SK-N-MC (cell line): ENCODE results near the gene CAPN8.

Experiments used
- DNase-seq: peaks from one replicate; pipeline ENCODE4 v3.0.0-alpha.2; 2011; ENCODE audit warnings: low read depth, low spot score
- H3K27ac ChIP-seq: fragments of 200-600 bp; sonication (generic); 2 replicates; pipeline ENCODE4 v1.5.1; 2016; ENCODE audit warnings: mixed run types
- H3K36me3 ChIP-seq: fragments of 200-600 bp; sonication (generic); 2 replicates; pipeline ENCODE4 v1.6.1; 2017; ENCODE audit warnings: antibody characterized with exemption, low read length, mixed read lengths; ENCODE audit not compliant: insufficient read depth
- H3K4me3 ChIP-seq: fragments of 200-600 bp; sonication (generic); 2 replicates; pipeline ENCODE4 v1.5.1; 2016
- H3K9ac ChIP-seq: fragments of 200-600 bp; sonication (generic); 2 replicates; pipeline ENCODE4 v1.8.0; 2017; ENCODE audit warnings: mixed run types, mixed read lengths; ENCODE audit not compliant: insufficient read length
- H3K9me3 ChIP-seq: fragments of 200-600 bp; sonication (generic); 2 replicates; pipeline ENCODE4 v1.6.1; 2017; ENCODE audit warnings: low read depth, mild to moderate bottlenecking, antibody characterized with exemption, low read length, moderate library complexity, mixed read lengths
- EZH2 ChIP-seq: fragments of 200-600 bp; sonication (generic); IDR thresholded peaks from one replicate; pipeline ENCODE4 v1.6.1; 2017; ENCODE audit warnings: antibody characterized with exemption
- FOXP2 ChIP-seq: optimal IDR thresholded peaks from 2 replicates; pipeline ENCODE3; 2011; ENCODE audit warnings: mild to moderate bottlenecking, moderate library complexity; ENCODE audit not compliant: insufficient read depth; ENCODE audit errors: extremely low read length, control extremely low read depth
- POLR2AphosphoS5 ChIP-seq: IDR thresholded peaks from 2 replicates; pipeline ENCODE4 v1.6.1; 2012; ENCODE audit warnings: mild to moderate bottlenecking, low read depth, low read length, borderline replicate concordance

CAPN8 gene

GRCh38 chr1:223556414-223557129 is 108.9 kb downstream of the CAPN8 start:
- no peak overlapping the region for H3K9ac ChIP-seq
- no peak for DNase-seq
- no peaks in the 10 kb centered on the region for H3K9me3 ChIP-seq
- no peak overlapping the region for H3K27ac ChIP-seq
- H3K36me3 ChIP-seq, result no peaks in the 10 kb centered on the region
- no peak overlapping the region for H3K4me3 ChIP-seq
- TF ChIP-seq POLR2AphosphoS5, result no peak
- no peak for TF ChIP-seq EZH2
- TF ChIP-seq FOXP2, result no peak

DNA sequence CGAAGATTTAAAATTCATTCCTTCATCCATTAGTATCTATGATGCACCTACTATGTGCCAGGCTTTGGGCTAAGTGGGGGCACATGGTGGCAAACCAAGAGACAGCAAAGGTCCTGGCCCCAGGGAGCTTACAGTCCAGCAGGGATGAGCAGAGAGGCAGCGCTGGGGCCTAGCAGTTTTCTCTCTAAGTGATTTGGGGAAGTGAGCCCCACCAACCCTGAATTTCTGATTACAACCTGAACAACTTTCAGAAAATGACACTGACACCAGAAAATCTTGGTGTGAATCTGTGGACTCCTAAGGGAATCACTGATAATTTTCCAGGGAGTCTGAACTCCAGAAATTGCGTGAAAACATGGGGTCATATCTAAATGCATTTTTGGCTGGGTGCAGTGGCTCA is 111.5 kb downstream of the CAPN8 start:
- H3K9me3 ChIP-seq, result no peaks in the 10 kb centered on the region
- no peak for DNase-seq
- TF ChIP-seq EZH2 (no peak), FOXP2 (no peak), POLR2AphosphoS5 (no peak)
- no peak overlapping the region for H3K4me3 ChIP-seq
- H3K27ac ChIP-seq, result no peak overlapping the region
- no peak overlapping the region for H3K9ac ChIP-seq
- no peaks in the 10 kb centered on the region for H3K36me3 ChIP-seq

DNA sequence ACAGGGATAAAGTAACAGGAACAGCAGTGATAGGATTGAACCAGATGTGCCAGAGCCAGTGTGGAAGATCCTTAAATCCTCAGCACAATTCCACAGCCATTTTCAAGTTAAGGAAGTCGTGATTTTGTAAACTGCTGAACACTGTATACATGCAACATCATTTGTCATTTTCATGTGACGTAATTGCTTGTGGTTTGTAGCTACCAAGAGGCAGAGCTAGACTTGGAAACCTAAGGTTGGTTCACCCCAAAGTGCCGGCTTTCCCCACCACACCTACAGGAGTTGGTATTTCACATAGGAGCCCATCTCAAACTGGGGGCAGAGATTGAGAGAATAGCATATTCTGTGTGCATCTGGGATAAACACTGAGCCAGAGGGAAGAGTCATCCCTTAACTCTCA is 113.9 kb downstream of the CAPN8 start:
- no peak for TF ChIP-seq POLR2AphosphoS5
- no peak for TF ChIP-seq EZH2
- no peak for TF ChIP-seq FOXP2
- no peak for DNase-seq

DNA sequence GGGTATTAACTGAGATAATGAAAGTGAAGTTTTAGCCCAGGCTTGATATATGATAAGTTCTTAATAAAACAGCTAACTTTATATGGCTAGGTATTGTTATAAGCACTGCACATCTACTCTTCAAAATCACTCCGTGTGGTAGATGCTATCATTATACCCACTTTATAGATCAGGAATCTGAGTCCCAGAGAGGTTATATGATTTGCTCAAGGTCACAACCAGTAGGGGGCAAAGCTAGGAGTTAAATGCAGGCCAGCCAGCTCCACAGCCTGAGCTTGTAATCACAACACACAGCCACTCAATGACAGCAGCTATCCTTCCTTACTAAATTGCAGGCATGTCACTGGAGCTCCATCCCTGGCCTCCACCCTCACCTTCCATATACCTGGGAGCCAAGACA is 115.8 kb downstream of the CAPN8 start:
- no peak overlapping the region for H3K27ac ChIP-seq
- no peaks in the 10 kb centered on the region for H3K36me3 ChIP-seq
- no peak overlapping the region for H3K9ac ChIP-seq
- H3K4me3 ChIP-seq, result no peak overlapping the region
- DNase-seq, result no peak
- no peaks in the 10 kb centered on the region for H3K9me3 ChIP-seq
- TF ChIP-seq FOXP2 (no peak), POLR2AphosphoS5 (no peak), EZH2 (no peak)

More for the DNA sequence above, 113.9 kb downstream of the CAPN8 start:
- no peak overlapping the region for H3K27ac ChIP-seq
- H3K36me3 ChIP-seq, result no peaks in the 10 kb centered on the region
- H3K9me3 ChIP-seq, result no peaks in the 10 kb centered on the region
- no peak overlapping the region for H3K4me3 ChIP-seq
- H3K9ac ChIP-seq, result no peak overlapping the region

DNA sequence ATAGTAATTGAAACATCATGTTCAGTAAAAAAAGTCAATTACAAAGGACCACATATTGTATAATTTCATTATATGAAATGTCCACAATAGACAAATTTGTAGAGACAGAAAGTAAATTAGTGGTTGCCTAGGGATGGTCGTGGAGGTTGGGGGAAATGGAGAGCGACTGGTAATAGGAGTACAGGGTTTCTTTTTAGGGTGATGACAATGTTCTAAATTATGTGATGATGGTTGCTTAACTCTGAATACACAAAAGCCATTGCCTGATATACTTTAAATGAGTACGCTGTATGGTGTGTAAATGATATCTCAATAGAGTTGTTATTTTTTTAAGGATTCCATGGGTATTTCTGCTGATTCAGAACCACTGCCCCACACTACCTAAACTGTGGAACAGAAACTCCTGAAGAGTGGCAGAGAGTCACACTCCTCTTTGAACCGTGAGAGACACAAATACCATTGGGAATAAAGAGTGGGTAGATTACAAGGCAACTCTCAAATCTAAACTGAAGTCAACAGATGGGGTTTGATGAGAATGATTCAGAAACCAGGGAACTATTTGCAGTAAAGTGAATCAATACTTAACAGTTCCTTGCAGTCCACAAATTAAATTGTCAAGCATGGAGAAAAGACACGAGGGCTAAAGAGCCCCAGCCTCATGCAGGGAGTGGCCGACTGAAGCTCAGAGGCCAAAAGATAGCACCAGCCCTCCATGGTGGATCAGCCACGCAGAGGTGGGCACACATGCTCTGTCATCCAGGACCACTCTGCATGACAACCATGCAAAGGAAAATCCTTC is 118.0 kb downstream of the CAPN8 start:
- no peak for TF ChIP-seq POLR2AphosphoS5
- no peak for TF ChIP-seq FOXP2
- no peak for TF ChIP-seq EZH2
- Histone ChIP-seq H3K4me3 (no peak overlapping the region), H3K9me3 (no peaks in the 10 kb centered on the region), H3K36me3 (no peaks in the 10 kb centered on the region), H3K9ac (no peak overlapping the region), H3K27ac (no peak overlapping the region)
- no peak for DNase-seq

DNA sequence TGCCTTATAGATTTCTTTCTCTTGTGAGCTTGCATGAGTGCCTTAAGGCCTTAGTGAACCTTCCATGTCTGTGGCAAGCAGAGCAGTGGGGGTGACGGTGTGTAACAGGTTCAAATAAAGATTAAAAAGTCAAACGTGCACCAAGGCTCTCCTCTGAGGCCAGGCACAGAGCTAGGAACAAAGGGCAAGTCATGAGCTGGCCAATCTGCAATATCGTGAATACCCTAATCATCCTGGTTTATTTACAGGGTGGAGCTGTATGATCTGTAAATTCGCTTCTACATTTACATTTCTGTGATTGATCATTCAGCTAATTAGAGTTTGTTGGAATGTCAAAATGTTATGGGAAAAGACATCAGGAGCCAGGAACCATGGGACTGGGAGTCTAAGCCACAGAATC is 120.2 kb downstream of the CAPN8 start:
- Histone ChIP-seq H3K9ac (no peak overlapping the region), H3K36me3 (no peaks in the 10 kb centered on the region), H3K9me3 (no peaks in the 10 kb centered on the region), H3K27ac (no peak overlapping the region), H3K4me3 (no peak overlapping the region)
- no peak for DNase-seq
- no peak for TF ChIP-seq POLR2AphosphoS5
- TF ChIP-seq EZH2, result no peak
- TF ChIP-seq FOXP2, result no peak

GRCh38 chr1:223543560-223543959 is 121.9 kb downstream of the CAPN8 start:
- no peak for TF ChIP-seq FOXP2
- no peak for TF ChIP-seq EZH2
- no peak for TF ChIP-seq POLR2AphosphoS5
- no peaks in the 10 kb centered on the region for H3K9me3 ChIP-seq
- H3K27ac ChIP-seq, result no peak overlapping the region
- no peak overlapping the region for H3K9ac ChIP-seq
- no peak for DNase-seq
- no peaks in the 10 kb centered on the region for H3K36me3 ChIP-seq
- H3K4me3 ChIP-seq, result no peak overlapping the region

DNA sequence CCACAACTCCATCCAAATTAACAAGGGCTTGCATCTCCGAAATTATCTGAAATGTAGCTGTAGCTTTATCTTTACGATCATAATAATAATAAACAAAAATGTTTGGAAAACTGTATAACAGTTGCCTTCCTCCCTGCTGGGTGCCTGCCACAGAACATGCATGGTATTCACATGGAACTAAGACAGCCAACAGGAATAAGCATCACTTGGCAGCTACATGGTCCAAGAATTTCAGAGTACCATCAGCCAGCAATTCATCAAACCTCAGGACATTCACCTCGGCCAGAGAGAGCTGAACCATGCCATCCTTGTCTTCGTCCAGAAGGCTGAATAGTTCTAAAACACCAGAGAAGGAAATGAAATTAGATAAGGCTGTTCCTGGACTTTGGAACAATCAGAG is 122.7 kb downstream of the CAPN8 start:
- TF ChIP-seq FOXP2 (no peak), EZH2 (no peak), POLR2AphosphoS5 (no peak)
- DNase-seq, result no peak
- no peak overlapping the region for H3K9ac ChIP-seq
- H3K27ac ChIP-seq, result no peak overlapping the region
- no peaks in the 10 kb centered on the region for H3K9me3 ChIP-seq
- H3K36me3 ChIP-seq, result no peaks in the 10 kb centered on the region
- H3K4me3 ChIP-seq, result no peak overlapping the region

- no peak overlapping the region for H3K9ac ChIP-seq
- H3K4me3 ChIP-seq, result no peak overlapping the region
- no peak overlapping the region for H3K27ac ChIP-seq
- no peak for TF ChIP-seq EZH2
- TF ChIP-seq FOXP2, result no peak
- no peak for TF ChIP-seq POLR2AphosphoS5
- no peaks in the 10 kb centered on the region for H3K9me3 ChIP-seq
- H3K36me3 ChIP-seq, result no peaks in the 10 kb centered on the region
- no peak for DNase-seq
These were observed 124.9 kb downstream of the CAPN8 start for GRCh38 chr1:223540485-223541106.
